B cell (primary cell): ENCODE data around the gene EMP3. TPM values are rescaled to one million over a fixed set of nuclear protein-coding genes. Genes with fewer than 3 reads are reported as not detected.

Source experiments
- ATAC-seq: fragments of 200-7000 bp; cut with Tn5 transposase; one replicate; pipeline ENCODE4 v1.10.0; 2021; ENCODE audit warnings: low read depth, mild to moderate bottlenecking, moderate number of reproducible peaks, moderate library complexity
- CTCF ChIA-PET: fragments of 350-600 bp; sonication (Branson Sonifier 250); formaldehyde crosslinking; loops from one replicate; lab custom pipeline; 2021; ENCODE audit warnings: antibody characterized with exemption, inconsistent platforms; lab: Charles Lee
- POLR2A ChIA-PET: fragments of 350-600 bp; sonication (Branson Sonifier 250); formaldehyde crosslinking; loops from one replicate; lab custom pipeline; 2021; ENCODE audit warnings: antibody characterized with exemption; lab: Charles Lee
- DNase-seq: peaks from one replicate; pipeline ENCODE4 v3.0.0; 2013
- H2AFZ ChIP-seq: 2 replicates; pipeline ENCODE4 v1.6.1; 2012; ENCODE audit warnings: mild to moderate bottlenecking, low read depth, low read length; ENCODE audit not compliant: insufficient read depth, poor library complexity, severe bottlenecking
- H3K27ac ChIP-seq, 2 donors: 1 replicate in 1 of 2; 2 replicates in 1 of 2; pipeline ENCODE4 v1.5.1; 2012 to 2013; ENCODE audit warnings: low read length in 2 of 2, mild to moderate bottlenecking in 2 of 2, moderate library complexity in 1 of 2
- H3K27me3 ChIP-seq, 4 experiments: fragments of 200-600 bp in 1 of 4; sonication (generic) in 1 of 4; replicated peaks in 1 of 4; 1 replicate in 2 of 4; 2 replicates in 2 of 4; pipeline versions ENCODE4 v1.6.1 to v1.7.0; 2013 to 2016; ENCODE audit warnings: low read length in 3 of 4, mild to moderate bottlenecking in 2 of 4, mixed read lengths in 1 of 4, moderate library complexity in 1 of 4; ENCODE audit not compliant: insufficient read depth in 4 of 4, control insufficient read depth in 3 of 4; ENCODE audit errors: control extremely low read depth in 1 of 4
- H3K36me3 ChIP-seq, 2 experiments: replicated peaks in 1 of 2; 1 replicate in 1 of 2; 2 replicates in 1 of 2; pipeline versions ENCODE4 v1.6.1 to v1.7.1; 2013; ENCODE audit warnings: low read length in 1 of 2; ENCODE audit not compliant: insufficient read depth in 2 of 2, control insufficient read depth in 1 of 2; ENCODE audit errors: control extremely low read depth in 1 of 2, extremely low read depth in 1 of 2
- H3K4me1 ChIP-seq, 2 donors: fragments of 200-600 bp in 1 of 2; sonication (generic) in 1 of 2; 1 replicate in 1 of 2; 2 replicates in 1 of 2; pipeline versions ENCODE4 v1.5.1 to v1.6.1; 2013 to 2017; ENCODE audit warnings: low read length in 2 of 2; ENCODE audit not compliant: control insufficient read depth in 2 of 2, insufficient read depth in 2 of 2
- H3K4me2 ChIP-seq: replicated peaks from 2 replicates; pipeline ENCODE3; 2012; ENCODE audit warnings: mild to moderate bottlenecking, low read depth, low read length; ENCODE audit not compliant: poor library complexity, severe bottlenecking
- H3K4me3 ChIP-seq, 5 experiments: fragments of 200-600 bp in 1 of 5; sonication (generic) in 1 of 5; 1 replicate in 3 of 5; 2 replicates in 2 of 5; pipeline versions ENCODE4 v1.5.1 to v1.7.0; 2011 to 2016; ENCODE audit warnings: low read length in 4 of 5, mild to moderate bottlenecking in 4 of 5, low read depth in 2 of 5, control low read depth in 1 of 5, moderate library complexity in 1 of 5; ENCODE audit not compliant: insufficient read depth in 1 of 5; ENCODE audit errors: control extremely low read depth in 1 of 5, extremely low read depth in 1 of 5
- H3K79me2 ChIP-seq: fragments of 200-600 bp; sonication (generic); one replicate; pipeline ENCODE4 v1.6.0; 2016; ENCODE audit warnings: low read length; ENCODE audit not compliant: control insufficient read depth, insufficient read depth
- H3K9ac ChIP-seq: fragments of 200-600 bp; sonication (generic); 2 replicates; pipeline ENCODE4 v1.6.1; 2017; ENCODE audit warnings: mild to moderate bottlenecking, low read length, moderate library complexity
- H3K9me3 ChIP-seq, 3 donors: one replicate each; pipeline versions ENCODE4 v1.6.1 to v1.7.1; 2013; ENCODE audit warnings: low read length in 2 of 3; ENCODE audit not compliant: control insufficient read depth in 2 of 3, insufficient read depth in 1 of 3; ENCODE audit errors: control extremely low read depth in 1 of 3
- H4K20me1 ChIP-seq: 2 replicates; pipeline ENCODE4 v1.6.0; 2012; ENCODE audit warnings: mild to moderate bottlenecking, low read length; ENCODE audit not compliant: insufficient read depth, control insufficient read depth, poor library complexity, severe bottlenecking
- H3K27ac Mint-ChIP-seq: one replicate; pipeline ENCODE4 v1.8.0; 2021; ENCODE audit warnings: mixed read lengths
- H3K27me3 Mint-ChIP-seq: one replicate; pipeline ENCODE4 v1.8.0; 2021; ENCODE audit warnings: mixed read lengths
- H3K4me1 Mint-ChIP-seq: one replicate; pipeline ENCODE4 v1.8.0; 2021; ENCODE audit warnings: mixed read lengths
- H3K4me3 Mint-ChIP-seq: one replicate; pipeline ENCODE4 v1.8.0; 2021; ENCODE audit warnings: mixed read lengths
- H3K9me3 Mint-ChIP-seq: one replicate; pipeline ENCODE4 v1.8.0; 2022; ENCODE audit warnings: mixed read lengths; ENCODE audit not compliant: insufficient read depth
- EZH2 ChIP-seq: IDR thresholded peaks from 2 replicates; pipeline ENCODE4 v1.6.1; 2012; ENCODE audit warnings: borderline replicate concordance, low read depth, mild to moderate bottlenecking, moderate library complexity, low read length; ENCODE audit not compliant: insufficient read depth, poor library complexity, severe bottlenecking
- WGBS: methylation state at CpG from one replicate; pipeline ENCODE4 v1.1.5; 2013; ENCODE audit warnings: missing lambda C conversion rate; ENCODE audit not compliant: insufficient coverage; 5-methylcytosine and 5-hydroxymethylcytosine counted together
- intact Hi-C: fragments of 100-400 bp; cut with micrococcal nuclease; formaldehyde crosslinking; loops from one replicate; pipeline ENCODE4 v1.10.0; 2022
- polyA plus RNA-seq: library from polyadenylated mRNA; depleted of rRNA; stranded (reverse); fragments of >200 nt; gene quantifications from 2 replicates; pipeline ENCODE4 v1.2.3, GENCODE V29; 2012
- total RNA-seq, 2 donors: library from RNA; stranded (reverse); fragments of 120-200 nt in 1 of 2; gene quantifications; 1 replicate in 1 of 2; 2 replicates in 1 of 2; pipeline versions ENCODE4 v1.2.3 to v1.2.4, GENCODE V29; 2013 to 2022
- TF ChIP-seq, protein P1 (sequence below): fragments of 200-600 bp; IDR thresholded peaks from one replicate; pipeline ENCODE4 v1.8.0; 2022; ENCODE audit warnings: antibody characterized with exemption, mild to moderate bottlenecking

EMP3 gene
- total and polyA plus RNA-seq, 2 donors (not counting 1 experiment from before 2014, with no cell fraction given): 326 to 595 TPM

GRCh38 chr19:48367855-48368254 lies 42.5 kb downstream of the EMP3 start:
- ATAC-seq (no peak), DNase-seq (no peak)
- H3K4me1 ChIP-seq: peaks cover 5 to 17% of the 10 kb centered on the region in 2 donors
- H3K9me3 ChIP-seq: no peaks in the 10 kb centered on the region
- ChIA-PET POLR2A (no interaction called here), CTCF (interaction anchor here (1.8 kb wide), 1 partner anchor 23 kb away, joined by 6 read pairs; the partner anchor contains the start of gene KDELR1)
- WGBS: 96% methylated on average over 3 of the region's 5 CpGs
- intact Hi-C loops: no loop called here
- no peak overlapping the region for H3K4me3 ChIP-seq
- no peak overlapping the region for H2AFZ ChIP-seq
- H3K27me3 Mint-ChIP-seq: no peaks in the 10 kb centered on the region
- no peaks in the 10 kb centered on the region for H4K20me1 ChIP-seq
- H3K9me3 Mint-ChIP-seq: no peaks in the 10 kb centered on the region
- no peak overlapping the region for H3K27ac ChIP-seq
- H3K27ac Mint-ChIP-seq: no peak overlapping the region
- H3K4me3 Mint-ChIP-seq: no peak overlapping the region
- peaks cover 13% of the 10 kb centered on the region for H3K4me1 Mint-ChIP-seq
- H3K9ac ChIP-seq: no peak overlapping the region
- no peak for TF ChIP-seq EZH2
- TF ChIP-seq, protein P1, sequence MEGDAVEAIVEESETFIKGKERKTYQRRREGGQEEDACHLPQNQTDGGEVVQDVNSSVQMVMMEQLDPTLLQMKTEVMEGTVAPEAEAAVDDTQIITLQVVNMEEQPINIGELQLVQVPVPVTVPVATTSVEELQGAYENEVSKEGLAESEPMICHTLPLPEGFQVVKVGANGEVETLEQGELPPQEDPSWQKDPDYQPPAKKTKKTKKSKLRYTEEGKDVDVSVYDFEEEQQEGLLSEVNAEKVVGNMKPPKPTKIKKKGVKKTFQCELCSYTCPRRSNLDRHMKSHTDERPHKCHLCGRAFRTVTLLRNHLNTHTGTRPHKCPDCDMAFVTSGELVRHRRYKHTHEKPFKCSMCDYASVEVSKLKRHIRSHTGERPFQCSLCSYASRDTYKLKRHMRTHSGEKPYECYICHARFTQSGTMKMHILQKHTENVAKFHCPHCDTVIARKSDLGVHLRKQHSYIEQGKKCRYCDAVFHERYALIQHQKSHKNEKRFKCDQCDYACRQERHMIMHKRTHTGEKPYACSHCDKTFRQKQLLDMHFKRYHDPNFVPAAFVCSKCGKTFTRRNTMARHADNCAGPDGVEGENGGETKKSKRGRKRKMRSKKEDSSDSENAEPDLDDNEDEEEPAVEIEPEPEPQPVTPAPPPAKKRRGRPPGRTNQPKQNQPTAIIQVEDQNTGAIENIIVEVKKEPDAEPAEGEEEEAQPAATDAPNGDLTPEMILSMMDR: no peak
- no peaks in the 10 kb centered on the region for H3K36me3 ChIP-seq
- H3K27me3 ChIP-seq: no peaks in the 10 kb centered on the region
- no peak overlapping the region for H3K4me2 ChIP-seq
- H3K79me2 ChIP-seq: no peaks in the 10 kb centered on the region

GRCh38 chr19:48368936-48369335 lies 43.6 kb downstream of the EMP3 start:
- H3K27ac Mint-ChIP-seq: no peak overlapping the region
- POLR2A ChIA-PET: no interaction called here
- H3K4me3 ChIP-seq: no peak overlapping the region
- H3K27ac ChIP-seq: no peak overlapping the region
- TF ChIP-seq, protein P1: no peak
- no peak for TF ChIP-seq EZH2
- H3K9me3 Mint-ChIP-seq: no peaks in the 10 kb centered on the region
- no peak for DNase-seq
- CTCF ChIA-PET: interaction anchor here (1.8 kb wide), 1 partner anchor 22 kb away, joined by 6 read pairs; the partner anchor contains the start of gene KDELR1
- no peak overlapping the region for H3K4me2 ChIP-seq
- no peaks in the 10 kb centered on the region for H3K27me3 ChIP-seq
- H4K20me1 ChIP-seq: no peaks in the 10 kb centered on the region
- H3K36me3 ChIP-seq: no peaks in the 10 kb centered on the region
- 100% methylated on average over 2 of the region's 14 CpGs for WGBS
- H3K4me1 ChIP-seq: peaks cover 5 to 8% of the 10 kb centered on the region in 2 donors
- H3K27me3 Mint-ChIP-seq: peaks cover 4% of the 10 kb centered on the region
- no peaks in the 10 kb centered on the region for H3K79me2 ChIP-seq
- no peak overlapping the region for H2AFZ ChIP-seq
- H3K4me1 Mint-ChIP-seq: peaks cover 10% of the 10 kb centered on the region
- intact Hi-C loops: no loop called here
- H3K9ac ChIP-seq: no peak overlapping the region
- H3K9me3 ChIP-seq: no peaks in the 10 kb centered on the region
- H3K4me3 Mint-ChIP-seq: no peak overlapping the region
- ATAC-seq: no peak
